Keratinocyte (primary cell): ENCODE measurements around the gene SLC2A11. TPM values are rescaled to one million over a fixed set of nuclear protein-coding genes. Genes with fewer than 3 reads are reported as not detected.

ENCODE experiments used
- DNase-seq: peaks from one replicate; pipeline ENCODE4 v3.0.0-alpha.2; 2011; ENCODE audit warnings: low read depth, missing footprints, low spot score
- FAIRE-seq: peaks from 2 replicates; lab custom pipeline; 2011; peaks lifted over from hg19 to GRCh38; lab: Jason Lieb, UNC
- H2AFZ ChIP-seq: 2 replicates; pipeline ENCODE4 v1.6.0; 2012; ENCODE audit warnings: low read length, control low read depth, inconsistent platforms; ENCODE audit not compliant: control insufficient read depth
- H3K27ac ChIP-seq: 2 replicates; pipeline ENCODE4 v1.5.1; 2011; ENCODE audit warnings: low read length; ENCODE audit not compliant: control insufficient read depth, insufficient read depth
- H3K27me3 ChIP-seq: 3 replicates; pipeline ENCODE4 v1.6.0; 2011; ENCODE audit warnings: low read length; ENCODE audit not compliant: control insufficient read depth, insufficient read depth; ENCODE audit errors: extremely low read depth
- H3K36me3 ChIP-seq, 2 experiments: 2 replicates in 1 of 2; 3 replicates in 1 of 2; pipeline ENCODE4 v1.5.1; 2011; ENCODE audit warnings: low read length in 2 of 2, mild to moderate bottlenecking in 1 of 2; ENCODE audit not compliant: control insufficient read depth in 2 of 2, insufficient read depth in 2 of 2; ENCODE audit errors: extremely low read depth in 1 of 2
- H3K4me1 ChIP-seq: 3 replicates; pipeline ENCODE4 v1.5.1; 2011; ENCODE audit warnings: low read length; ENCODE audit not compliant: control insufficient read depth, insufficient read depth; ENCODE audit errors: extremely low read depth
- H3K4me2 ChIP-seq: 3 replicates; pipeline ENCODE4 v1.6.0; 2011; ENCODE audit warnings: low read depth, low read length; ENCODE audit not compliant: control insufficient read depth, insufficient read depth; ENCODE audit errors: extremely low read depth
- H3K4me3 ChIP-seq, 3 experiments: fragments of 200-600 bp in 1 of 3; sonication (generic) in 1 of 3; 2 replicates in 2 of 3; 3 replicates in 1 of 3; pipeline ENCODE4 v1.5.1; 2011 to 2016; ENCODE audit warnings: low read length in 3 of 3, mild to moderate bottlenecking in 3 of 3, control low read depth in 2 of 3, inconsistent platforms in 1 of 3, low read depth in 1 of 3, mixed read lengths in 1 of 3, mixed run types in 1 of 3, moderate library complexity in 1 of 3; ENCODE audit not compliant: control insufficient read depth in 2 of 3, insufficient read depth in 2 of 3; ENCODE audit errors: extremely low read depth in 1 of 3
- H3K79me2 ChIP-seq: 2 replicates; pipeline ENCODE4 v1.6.0; 2012; ENCODE audit warnings: low read length; ENCODE audit not compliant: control insufficient read depth, insufficient read depth
- H3K9ac ChIP-seq: 3 replicates; pipeline ENCODE4 v1.6.0; 2011; ENCODE audit warnings: low read length; ENCODE audit not compliant: control insufficient read depth, insufficient read depth; ENCODE audit errors: extremely low read depth
- H3K9me1 ChIP-seq: 3 replicates; pipeline ENCODE4 v1.6.0; 2011; ENCODE audit warnings: low read length; ENCODE audit not compliant: control insufficient read depth, insufficient read depth; ENCODE audit errors: extremely low read depth
- H3K9me3 ChIP-seq: 2 replicates; pipeline ENCODE4 v1.5.1; 2012; ENCODE audit warnings: low read depth, low read length; ENCODE audit not compliant: control insufficient read depth
- H4K20me1 ChIP-seq: 3 replicates; pipeline ENCODE4 v1.6.0; 2011; ENCODE audit warnings: low read length; ENCODE audit not compliant: control insufficient read depth, insufficient read depth; ENCODE audit errors: extremely low read depth
- EZH2 ChIP-seq: IDR thresholded peaks from one replicate; pipeline ENCODE4 v1.6.1; 2012; ENCODE audit warnings: inconsistent platforms, mild to moderate bottlenecking, low read length, moderate library complexity
- dilution Hi-C: fragments of 300-500 bp; cut with MboI; formaldehyde crosslinking; loops from one replicate; pipeline ENCODE4 v1.7.0; 2020; ENCODE audit warnings: low sequenced_read_pairs; ENCODE audit not compliant: extremely low pct_ligation_motif_present
- polyA plus RNA-seq, 5 experiments: library from polyadenylated mRNA; depleted of rRNA in 3 of 5; stranded (reverse) in 3 of 5; stranded (forward) in 1 of 5; unstranded in 1 of 5; fragments of >200 nt; gene quantifications; 1 replicate in 1 of 5; 2 replicates in 3 of 5; 3 replicates in 1 of 5; pipeline versions ENCODE4 v1.2.1 to v1.2.3, GENCODE V29; 2011 to 2012; ENCODE audit warnings: missing spikeins in 2 of 5, low read depth in 1 of 5, low replicate concordance in 1 of 5
- TF ChIP-seq, protein P1 (sequence below), 3 experiments: IDR thresholded peaks in 1 of 3; conservative IDR thresholded peaks in 1 of 3; optimal IDR thresholded peaks in 1 of 3; 2 replicates in 2 of 3; 3 replicates in 1 of 3; pipeline versions ENCODE3 to v1.5.1; 2011; ENCODE audit warnings: low read length in 3 of 3, mild to moderate bottlenecking in 3 of 3, moderate library complexity in 2 of 3, control low read depth in 1 of 3, inconsistent platforms in 1 of 3; ENCODE audit not compliant: insufficient read depth in 2 of 3; ENCODE audit errors: extremely low read depth in 1 of 3

The SLC2A11 gene
- polyA plus RNA-seq, 1 donor (not counting 4 experiments of a cell fraction or from before 2014, with no cell fraction given): 6.0 TPM

DNA sequence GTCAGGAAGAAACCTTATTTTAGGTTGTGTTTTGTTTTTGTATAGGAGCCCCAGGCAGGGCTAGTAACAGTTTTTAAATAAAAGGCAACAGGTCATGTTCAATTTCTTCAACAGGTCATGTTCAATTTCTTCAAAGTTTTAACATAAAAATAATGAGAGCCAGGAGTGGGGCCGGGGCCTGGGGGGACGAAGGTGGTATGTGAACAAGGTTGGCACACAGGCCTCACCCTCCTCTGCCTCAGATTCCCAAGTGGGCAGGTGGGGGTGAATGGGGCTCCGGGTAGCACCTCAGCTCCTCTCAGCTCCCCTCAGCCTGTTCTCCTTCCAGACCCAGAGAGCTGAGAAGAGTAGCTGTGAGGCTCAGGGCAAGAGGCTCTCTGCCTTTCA lies 23.3 kb upstream of the SLC2A11 start:
- Histone ChIP-seq H3K9me3 (no peaks in the 10 kb centered on the region), H3K79me2 (peaks cover 5% of the 10 kb centered on the region), H3K4me2 (no peak overlapping the region), H3K36me3 (peaks cover 19 to 24% of the 10 kb centered on the region in 2 experiments), H3K27ac (no peak overlapping the region), H2AFZ (no peak overlapping the region), H3K9me1 (no peaks in the 10 kb centered on the region), H3K27me3 (no peaks in the 10 kb centered on the region), H4K20me1 (no peaks in the 10 kb centered on the region), H3K4me3 (no peak overlapping the region), H3K4me1 (peaks cover 5% of the 10 kb centered on the region), H3K9ac (no peak overlapping the region)
- DNase-seq (no peak), FAIRE-seq (no peak)
- no peak for TF ChIP-seq EZH2
- TF ChIP-seq, protein P1, sequence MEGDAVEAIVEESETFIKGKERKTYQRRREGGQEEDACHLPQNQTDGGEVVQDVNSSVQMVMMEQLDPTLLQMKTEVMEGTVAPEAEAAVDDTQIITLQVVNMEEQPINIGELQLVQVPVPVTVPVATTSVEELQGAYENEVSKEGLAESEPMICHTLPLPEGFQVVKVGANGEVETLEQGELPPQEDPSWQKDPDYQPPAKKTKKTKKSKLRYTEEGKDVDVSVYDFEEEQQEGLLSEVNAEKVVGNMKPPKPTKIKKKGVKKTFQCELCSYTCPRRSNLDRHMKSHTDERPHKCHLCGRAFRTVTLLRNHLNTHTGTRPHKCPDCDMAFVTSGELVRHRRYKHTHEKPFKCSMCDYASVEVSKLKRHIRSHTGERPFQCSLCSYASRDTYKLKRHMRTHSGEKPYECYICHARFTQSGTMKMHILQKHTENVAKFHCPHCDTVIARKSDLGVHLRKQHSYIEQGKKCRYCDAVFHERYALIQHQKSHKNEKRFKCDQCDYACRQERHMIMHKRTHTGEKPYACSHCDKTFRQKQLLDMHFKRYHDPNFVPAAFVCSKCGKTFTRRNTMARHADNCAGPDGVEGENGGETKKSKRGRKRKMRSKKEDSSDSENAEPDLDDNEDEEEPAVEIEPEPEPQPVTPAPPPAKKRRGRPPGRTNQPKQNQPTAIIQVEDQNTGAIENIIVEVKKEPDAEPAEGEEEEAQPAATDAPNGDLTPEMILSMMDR (optimal IDR thresholded peaks at IDR 0.05 in 1 of 3, IDR thresholded peaks at IDR 0.05 in 1 of 3, conservative IDR thresholded peaks at IDR 0.05 in 1 of 3; ENCODE audit: extremely low read depth in 1 of 3, insufficient read depth in 2 of 3, low read length in 3 of 3): no peak
- dilution Hi-C loops: no loop called here

DNA sequence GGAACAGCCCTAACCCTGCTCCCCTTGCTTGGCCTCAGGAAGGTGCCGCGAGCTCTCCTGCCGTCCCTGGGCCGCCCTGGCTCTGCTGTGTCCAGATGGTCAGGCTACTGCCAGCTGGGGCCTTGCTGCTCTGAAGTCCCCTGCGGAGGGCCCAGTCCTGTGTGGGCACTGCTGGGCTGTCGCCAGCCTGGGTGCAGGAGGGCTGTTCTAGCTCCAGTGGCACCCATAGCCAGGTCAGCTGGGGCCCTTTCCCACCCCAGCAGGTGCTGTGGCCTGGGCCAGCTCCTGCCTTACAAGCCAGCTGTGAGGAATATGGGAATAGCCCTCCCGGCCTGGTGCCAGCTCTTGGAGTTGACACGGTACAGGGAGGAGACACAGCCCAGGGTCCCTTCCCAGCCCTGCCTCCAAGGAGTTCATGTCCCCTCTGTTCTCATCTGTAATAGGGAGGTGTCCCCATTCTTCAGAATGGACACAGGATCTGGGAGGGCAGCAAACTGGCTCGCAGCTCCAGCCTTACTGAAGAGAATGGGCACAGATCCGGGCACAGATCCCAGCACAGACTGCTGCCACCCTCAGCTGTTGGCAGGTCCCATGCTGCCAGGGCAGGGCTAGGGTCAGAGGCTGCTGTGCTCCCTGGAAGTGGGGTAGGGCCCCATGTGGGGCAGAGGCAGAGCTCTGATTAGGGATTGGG lies 22.7 kb upstream of the SLC2A11 start:
- Histone ChIP-seq H3K4me2 (no peak overlapping the region), H3K9me3 (no peaks in the 10 kb centered on the region), H2AFZ (no peak overlapping the region), H3K27me3 (no peaks in the 10 kb centered on the region), H3K36me3 (peaks cover 19 to 24% of the 10 kb centered on the region in 2 experiments), H4K20me1 (no peaks in the 10 kb centered on the region), H3K4me3 (no peak overlapping the region), H3K9me1 (no peaks in the 10 kb centered on the region), H3K79me2 (peaks cover 5% of the 10 kb centered on the region), H3K4me1 (peaks cover 5% of the 10 kb centered on the region), H3K27ac (no peak overlapping the region), H3K9ac (no peak overlapping the region)
- DNase-seq (no peak), FAIRE-seq (no peak)
- dilution Hi-C loops: no loop called here
- no peak for TF ChIP-seq EZH2
- TF ChIP-seq, protein P1 (optimal IDR thresholded peaks at IDR 0.05 in 1 of 3, IDR thresholded peaks at IDR 0.05 in 1 of 3, conservative IDR thresholded peaks at IDR 0.05 in 1 of 3; ENCODE audit: extremely low read depth in 1 of 3, insufficient read depth in 2 of 3, low read length in 3 of 3): no peak
